GM18517 (cell line): ENCODE measurements around the gene RANBP1.
"Not testable (repeated sequence)": the region's sequence is repeated elsewhere in the genome, so short reads cannot be mapped to it uniquely, and the experiment has no call there.

Experiments used
- ATAC-seq: cut with Tn5 transposase; IDR thresholded peaks from one replicate; pipeline ENCODE4 v1.9.1; 2021; ENCODE audit warnings: mild to moderate bottlenecking, moderate library complexity; ENCODE audit not compliant: unreplicated experiment

The RANBP1 gene

GRCh38 chr22:20149257-20150250, 33.6 kb downstream of the RANBP1 start:
- ATAC-seq: no peak

- ATAC-seq: no peak
These were observed 34.7 kb downstream of the RANBP1 start, which contains the start of gene CCDC188 for GRCh38 chr22:20150381-20151275. CCDC188 (minus strand) TSS chr22:20151055; CDS start chr22:20150986, 69 bp downstream.

DNA sequence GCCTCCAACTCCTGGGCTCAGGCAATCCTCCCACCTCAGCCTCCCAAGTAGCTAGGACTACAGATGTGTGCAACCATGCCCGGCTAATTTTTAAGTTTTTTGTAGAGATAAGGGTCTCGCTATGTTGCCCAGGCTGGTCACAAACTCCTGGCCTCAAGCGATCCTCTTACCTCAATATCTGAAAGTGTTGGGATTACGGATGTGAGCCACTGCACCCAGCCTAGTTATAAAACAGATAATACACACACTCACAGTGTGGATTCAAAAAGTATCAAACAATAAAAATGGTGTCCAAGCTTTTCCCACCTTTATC, 35.3 kb downstream of the RANBP1 start:
- ATAC-seq: no peak

DNA sequence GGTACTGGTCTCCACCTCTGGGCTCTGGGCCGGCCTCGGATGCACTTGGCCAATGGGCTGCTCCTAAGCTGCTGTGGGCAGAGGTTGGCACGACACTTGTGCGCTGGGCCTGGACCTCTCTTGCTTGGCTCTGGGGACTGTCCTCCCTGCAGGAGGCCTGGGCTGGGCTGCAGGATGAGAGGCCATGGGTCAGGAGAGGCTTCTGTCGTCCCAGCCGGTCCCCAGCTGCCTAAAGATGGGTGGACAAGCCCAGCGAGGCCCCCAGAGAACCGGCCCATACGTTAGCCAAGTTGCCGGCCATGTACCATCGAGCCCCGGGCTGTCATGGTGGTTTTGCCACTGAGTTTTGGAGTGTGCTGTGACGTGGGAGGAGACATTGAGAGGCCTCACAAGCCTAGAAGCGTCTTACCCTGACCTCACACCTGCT, 36.6 kb downstream of the RANBP1 start:
- no peak for ATAC-seq

DNA sequence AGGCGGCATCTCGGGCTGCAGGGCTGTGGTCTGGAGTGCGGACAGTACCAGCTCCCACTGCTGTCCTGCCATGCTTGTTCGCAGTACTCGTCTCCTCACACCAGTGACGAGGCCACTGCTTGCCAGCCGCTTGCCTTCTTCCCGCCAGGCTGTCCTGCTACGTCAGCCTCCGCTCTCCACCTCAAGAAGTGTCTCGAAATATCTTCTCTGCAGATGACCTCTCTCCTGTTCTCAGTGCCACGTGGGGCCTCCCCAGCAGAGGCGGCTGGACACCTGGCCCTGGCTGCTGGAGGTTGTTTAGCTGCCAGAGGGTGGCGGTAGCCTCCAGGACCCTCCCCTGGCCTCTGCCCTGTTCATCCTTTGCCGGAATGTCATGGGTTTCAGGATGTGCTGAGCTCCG, 38.0 kb downstream of the RANBP1 start:
- ATAC-seq: no peak

GRCh38 chr22:20154602-20155187, 38.8 kb downstream of the RANBP1 start:
- ATAC-seq: no peak

DNA sequence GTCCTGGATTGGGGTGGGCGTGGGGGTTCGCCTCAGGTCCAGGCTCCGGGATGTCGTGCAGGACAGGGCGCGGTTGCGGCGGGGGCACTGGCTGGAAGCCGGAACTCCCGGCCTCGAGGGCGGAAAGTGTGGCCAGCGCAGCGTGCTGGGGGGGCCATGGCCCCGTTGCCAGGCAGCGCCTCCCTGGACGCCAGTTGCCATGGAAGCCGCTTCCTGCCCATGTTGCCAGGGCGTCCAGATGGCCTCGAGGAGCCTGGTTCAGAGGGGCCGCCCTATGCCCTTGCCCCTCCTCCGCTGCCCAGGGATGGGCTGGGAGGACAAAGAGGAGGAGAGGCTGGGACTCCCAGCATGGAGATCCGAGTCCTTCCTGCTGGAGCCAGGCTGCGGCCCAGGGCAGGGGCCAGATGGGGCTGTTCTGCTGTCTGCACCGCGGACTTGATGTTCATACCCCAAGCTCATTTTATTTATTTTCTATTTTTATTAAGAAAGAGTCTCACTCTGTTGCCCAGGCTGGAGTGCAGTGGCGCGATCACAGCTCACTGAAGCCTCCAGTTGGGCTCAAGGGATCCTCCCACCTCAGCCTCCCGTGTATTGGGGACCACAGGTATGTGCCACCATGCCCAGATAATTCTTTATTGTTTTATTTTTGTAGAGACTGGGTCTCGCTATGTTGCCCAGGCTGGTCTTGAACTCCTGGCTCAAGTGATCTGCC, 39.6 kb downstream of the RANBP1 start:
- no peak for ATAC-seq

- ATAC-seq: no peak
These were observed 40.1 kb downstream of the RANBP1 start for GRCh38 chr22:20156042-20156389.

- ATAC-seq: no peak
These were observed 40.9 kb downstream of the RANBP1 start for GRCh38 chr22:20156611-20157429.

DNA sequence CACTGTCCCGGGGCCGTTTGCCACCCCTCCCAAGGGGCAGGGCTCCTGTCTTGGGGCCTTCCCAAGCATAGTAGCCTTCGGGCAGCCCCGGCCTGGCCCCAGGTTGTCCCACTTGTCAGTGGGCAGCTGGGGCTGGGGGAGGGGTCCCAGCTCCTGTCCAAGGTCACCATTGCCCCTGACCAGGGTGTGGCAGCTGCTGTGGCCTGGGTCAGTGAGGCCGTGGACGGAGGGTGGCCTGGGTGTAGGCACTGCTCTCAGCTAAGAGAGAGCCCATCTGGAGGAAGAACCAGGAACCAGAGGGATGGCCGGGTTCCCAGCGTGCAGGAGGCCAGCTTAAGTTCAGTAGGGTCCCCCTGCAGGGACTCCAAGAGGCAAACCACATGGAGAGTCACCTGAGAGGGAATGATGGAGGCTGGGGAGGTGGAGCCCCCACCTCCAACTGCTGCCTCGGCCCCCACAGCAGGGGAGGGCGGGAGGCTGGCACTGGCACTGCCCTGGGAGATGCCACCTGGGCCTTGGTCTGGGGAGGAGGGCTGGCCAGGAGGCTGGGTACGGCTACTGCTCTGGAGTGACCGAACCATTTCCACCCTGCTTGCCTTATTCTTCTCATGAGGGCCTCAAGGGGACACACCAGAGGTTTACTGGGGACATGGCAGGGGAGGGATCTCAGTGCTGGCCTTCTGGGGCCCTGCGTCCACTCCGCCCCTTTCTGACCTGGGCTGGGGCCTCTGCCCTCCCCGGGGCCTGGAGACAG, 41.7 kb downstream of the RANBP1 start:
- no peak for ATAC-seq

DNA sequence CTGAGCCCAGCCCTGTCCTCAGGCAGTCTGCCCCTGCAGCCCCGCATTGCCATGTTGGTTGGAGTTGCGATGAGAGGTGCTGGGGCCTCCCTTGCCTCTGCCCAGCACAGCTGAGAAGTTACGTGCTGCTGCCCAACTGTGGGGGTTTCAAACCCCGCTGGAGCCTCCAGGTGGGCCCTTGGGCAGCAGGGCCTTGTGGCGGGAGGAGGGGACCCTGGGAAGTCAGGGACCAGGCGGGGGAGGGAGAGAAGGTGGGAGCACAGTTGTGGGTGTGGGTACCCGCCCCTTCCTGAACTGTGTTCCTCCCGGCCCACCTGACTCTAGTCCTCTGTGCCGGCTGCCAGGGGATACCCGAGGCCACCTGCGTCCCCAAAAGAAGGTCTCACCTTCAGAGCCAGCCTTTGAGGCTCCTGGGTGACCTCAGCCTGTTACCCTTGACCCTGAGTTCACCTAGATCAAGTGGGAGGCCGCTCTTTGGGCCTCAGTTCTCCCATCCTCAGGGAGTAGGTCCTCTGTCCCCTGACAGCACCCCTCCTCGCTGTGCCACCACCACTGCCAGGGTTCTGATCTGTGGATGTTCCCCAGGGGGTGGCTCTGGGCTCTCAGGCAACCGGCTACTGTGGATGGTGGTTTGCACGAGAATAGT, 42.6 kb downstream of the RANBP1 start:
- ATAC-seq: no peak

DNA sequence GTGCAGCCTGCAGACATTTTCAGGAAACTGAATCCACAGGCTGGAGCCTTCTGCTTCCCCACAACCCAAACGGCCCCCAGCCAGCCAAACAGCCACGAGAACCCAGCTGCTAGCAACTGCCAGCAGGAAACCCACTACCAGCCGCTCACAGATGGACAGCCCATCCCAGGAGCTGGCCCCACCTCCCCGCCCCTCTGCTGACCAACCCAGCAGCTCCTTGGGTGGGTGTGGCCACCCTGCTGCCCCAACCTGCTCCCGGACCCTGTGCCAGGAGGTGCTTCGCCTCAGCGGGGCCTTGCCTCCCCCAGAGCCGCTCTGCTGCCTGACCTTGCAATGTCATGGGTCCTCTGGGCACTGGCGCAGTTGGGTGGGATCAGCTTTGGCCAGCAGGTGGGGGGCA, 43.2 kb downstream of the RANBP1 start:
- no peak for ATAC-seq

DNA sequence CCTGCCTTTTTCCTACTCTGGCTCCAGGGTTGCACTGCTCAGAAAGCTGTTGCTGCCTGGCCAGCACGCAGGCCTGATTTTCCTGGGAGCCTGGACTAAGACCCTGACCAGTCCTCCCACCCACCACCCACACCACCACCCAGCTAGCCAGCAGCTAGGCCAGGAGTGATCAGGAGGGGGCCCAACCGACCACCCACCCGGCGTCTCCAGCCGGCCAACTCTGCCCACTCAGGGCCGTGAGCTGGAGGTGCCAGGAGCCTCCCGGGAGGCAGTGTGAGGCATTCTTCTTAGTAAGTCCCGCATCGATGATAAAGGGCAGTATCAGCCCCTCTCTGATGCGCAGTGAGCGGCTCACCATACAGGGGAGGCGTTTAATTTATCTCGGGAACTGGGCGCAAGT, 43.6 kb downstream of the RANBP1 start:
- not testable (repeated sequence) for ATAC-seq

GRCh38 chr22:20160041-20160440, 44.1 kb downstream of the RANBP1 start:
- ATAC-seq: no peak

DNA sequence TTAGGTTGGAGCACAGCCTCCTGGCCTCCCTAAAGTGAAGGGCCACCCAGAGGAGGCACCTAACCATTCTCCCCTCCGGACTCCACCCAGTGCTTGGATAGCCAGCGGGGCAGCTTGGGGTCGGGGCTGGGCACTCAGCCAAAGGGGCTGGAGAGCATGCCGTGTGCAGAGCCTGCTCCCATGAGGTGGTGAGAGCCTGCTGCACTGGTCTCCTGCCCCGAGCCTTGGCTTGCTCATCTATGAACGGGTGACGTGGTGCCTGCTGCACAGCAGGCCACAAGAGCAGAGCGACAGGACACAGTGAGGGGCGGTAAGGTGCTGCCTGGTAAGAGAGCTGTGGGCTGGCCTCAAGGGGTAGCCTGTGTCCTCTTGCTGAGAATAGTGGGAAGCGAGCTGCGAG, 49.0 kb downstream of the RANBP1 start:
- ATAC-seq: no peak

DNA sequence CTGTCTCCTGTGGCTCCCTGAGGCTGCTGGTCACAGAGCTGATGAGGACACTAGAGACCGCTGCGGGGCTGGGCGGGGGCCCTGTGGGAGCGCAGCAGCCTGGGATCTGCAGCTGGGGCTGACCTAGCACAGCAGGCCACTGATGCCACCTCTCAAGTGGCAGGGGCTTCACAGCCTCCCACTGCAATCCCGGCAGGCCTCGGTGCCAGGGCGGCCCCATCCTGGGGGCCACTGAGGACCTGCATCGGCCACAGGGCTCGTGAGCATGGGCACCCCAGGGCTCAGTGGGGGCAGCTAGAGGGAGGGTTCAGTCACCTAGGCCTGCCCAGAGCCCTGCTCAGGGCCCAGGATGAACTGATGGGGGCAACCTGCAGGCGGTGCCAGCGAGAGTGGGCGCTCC, 49.5 kb downstream of the RANBP1 start:
- ATAC-seq: no peak

- ATAC-seq: no peak
These were observed 50.0 kb downstream of the RANBP1 start for GRCh38 chr22:20165913-20166312.

DNA sequence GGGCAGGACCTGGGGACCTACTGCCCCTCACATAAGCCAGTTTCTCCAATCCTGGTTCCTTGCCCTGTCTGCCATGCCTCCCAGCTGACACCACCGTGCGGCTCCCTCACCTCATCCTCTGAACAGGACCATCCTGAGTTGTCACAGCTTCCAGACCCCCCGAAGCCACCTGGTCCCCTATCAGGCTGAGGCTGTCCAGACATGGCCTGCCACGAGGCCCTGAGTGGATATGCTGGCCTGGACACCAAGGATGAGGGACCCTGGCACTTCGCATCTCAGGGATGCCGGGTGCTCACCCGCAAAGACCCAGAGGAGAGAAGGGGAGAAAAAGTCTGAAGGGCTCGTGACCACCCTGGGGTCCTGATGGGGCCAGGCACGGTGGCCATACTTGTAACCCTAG, 50.8 kb downstream of the RANBP1 start:
- ATAC-seq: no peak
